Fibroblast of villous mesenchyme (primary cell): ENCODE measurements around the gene MAP3K5. TPM values are rescaled to one million over a fixed set of nuclear protein-coding genes. Genes with fewer than 3 reads are reported as not detected.
A peak's percentile ranks its signal among the peaks of the same experiment; 100 is the strongest.

Source experiments
- DNase-seq: peaks from one replicate; pipeline ENCODE4 v3.0.0-alpha.2; 2010; ENCODE audit warnings: low read depth
- H3K4me3 ChIP-seq: 2 replicates; pipeline ENCODE4 v1.5.1; 2011; ENCODE audit warnings: low read depth, mild to moderate bottlenecking, low read length
- CTCF ChIP-seq: IDR thresholded peaks from 2 replicates; pipeline ENCODE4 v1.5.1; 2012; ENCODE audit warnings: low read depth, mild to moderate bottlenecking, low read length; ENCODE audit not compliant: insufficient read depth
- total RNA-seq: library from RNA; depleted of rRNA; stranded (reverse); fragments of >200 nt; gene quantifications from 2 replicates; pipeline ENCODE4 v1.2.3, GENCODE V29; 2012

MAP3K5 gene
- total RNA-seq, 1 donor = 84.6 TPM

GRCh38 chr6:136739501-136739900 lies 52.8 kb downstream of the MAP3K5 start:
- DNase-seq = no peak
- H3K4me3 ChIP-seq = no peak overlapping the region
- TF ChIP-seq CTCF = no peak

- no peak for DNase-seq
- TF ChIP-seq CTCF = no peak
- no peak overlapping the region for H3K4me3 ChIP-seq
Measured at GRCh38 chr6:136739071-136739470, 53.2 kb downstream of the MAP3K5 start.

- DNase-seq = no peak
- H3K4me3 ChIP-seq = no peak overlapping the region
- no peak for TF ChIP-seq CTCF
Measured at GRCh38 chr6:136738692-136739057, 53.6 kb downstream of the MAP3K5 start.

- TF ChIP-seq CTCF = no peak
- DNase-seq = peak; percentile 93
- no peak overlapping the region for H3K4me3 ChIP-seq
Measured at GRCh38 chr6:136737871-136738691, 54.2 kb downstream of the MAP3K5 start.

- TF ChIP-seq CTCF = no peak
- H3K4me3 ChIP-seq = no peak overlapping the region
- no peak for DNase-seq
Measured at GRCh38 chr6:136737374-136737844, 54.9 kb downstream of the MAP3K5 start.

GRCh38 chr6:136736281-136736960 lies 55.9 kb downstream of the MAP3K5 start:
- no peak for TF ChIP-seq CTCF
- H3K4me3 ChIP-seq = no peak overlapping the region
- DNase-seq = peak; percentile 41

- DNase-seq = no peak
- TF ChIP-seq CTCF = no peak
Measured at GRCh38 chr6:136734977-136735376, 57.3 kb downstream of the MAP3K5 start.

More at GRCh38 chr6:136734977-136735376, 57.3 kb downstream of the MAP3K5 start:
- H3K4me3 ChIP-seq = no peak overlapping the region
